ENCODE data around the gene CLTCL1.

Gene CLTCL1

DNA sequence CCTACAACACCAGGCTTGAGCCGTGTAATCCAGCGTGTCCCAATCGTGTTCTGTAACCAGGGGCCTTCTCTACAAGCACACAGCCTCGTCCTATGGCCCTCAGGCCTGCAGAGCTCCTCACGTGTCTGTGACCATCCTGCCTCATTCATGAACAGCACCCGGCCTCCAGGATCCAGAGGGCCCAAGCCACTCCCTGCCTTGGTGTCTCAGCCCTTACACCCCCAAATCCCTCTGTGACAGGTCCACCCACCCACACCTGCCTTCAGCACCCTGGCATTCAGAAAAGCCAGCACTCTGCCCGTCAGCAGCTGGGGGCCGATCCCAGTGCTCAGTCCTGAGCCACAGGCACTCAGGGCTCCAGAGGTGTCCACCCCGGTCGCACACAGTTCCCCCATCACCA lies 154.6 kb downstream of the CLTCL1 start:
- Histone ChIP-seq H3K4me3 (ENCODE audit: low read depth in 1 of 5, low read length in 5 of 5) (no peak overlapping the region), H3K9ac (ENCODE audit: low read length in 5 of 5) (no peak overlapping the region), H3K27ac (ENCODE audit: low read depth, low read length) (no peak overlapping the region), H3K27me3 (ENCODE audit: control insufficient read depth in 5 of 5, insufficient read depth in 4 of 5, low read length in 5 of 5) (no peaks in the 10 kb centered on the region), H3K4me1 (ENCODE audit: control insufficient read depth in 5 of 5, insufficient read depth in 5 of 5, low read length in 5 of 5) (no peaks in the 10 kb centered on the region), H3K36me3 (ENCODE audit: control insufficient read depth in 5 of 5, insufficient read depth in 5 of 5, low read length in 5 of 5) (peaks cover 0 to 95% (median 92%) of the 10 kb centered on the region in 5 donors), H3K9me3 (ENCODE audit: control insufficient read depth in 5 of 5, low read length in 5 of 5) (peaks cover 0 to 2% (median 0%) of the 10 kb centered on the region in 5 donors)

DNA sequence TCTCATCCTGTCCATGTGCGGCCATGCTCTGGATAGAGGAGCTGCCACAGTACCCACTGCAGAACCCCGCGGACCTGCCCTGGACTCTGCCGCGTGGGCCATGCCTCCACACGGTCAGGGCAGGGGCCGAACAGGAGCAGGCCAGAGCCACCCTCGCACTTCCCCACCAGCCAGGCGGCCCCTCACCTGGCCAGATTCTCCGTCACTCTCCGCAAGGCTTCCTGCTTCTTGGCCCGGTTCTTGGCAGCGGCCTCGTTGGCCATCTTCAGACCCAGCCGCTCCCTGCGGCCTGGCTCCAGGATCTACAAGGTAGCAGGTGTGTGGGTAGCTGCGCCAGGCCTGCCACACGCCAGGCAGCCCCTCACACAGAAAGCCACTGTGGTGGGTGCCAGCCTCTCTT lies 156.6 kb downstream of the CLTCL1 start:
- Histone ChIP-seq H3K27me3 (ENCODE audit: control insufficient read depth in 5 of 5, insufficient read depth in 4 of 5, low read length in 5 of 5) (no peaks in the 10 kb centered on the region), H3K9ac (ENCODE audit: low read length in 5 of 5) (no peak overlapping the region), H3K36me3 (ENCODE audit: control insufficient read depth in 5 of 5, insufficient read depth in 5 of 5, low read length in 5 of 5) (peaks cover 0 to 86% (median 74%) of the 10 kb centered on the region in 5 donors), H3K4me1 (ENCODE audit: control insufficient read depth in 5 of 5, insufficient read depth in 5 of 5, low read length in 5 of 5) (no peaks in the 10 kb centered on the region), H3K4me3 (ENCODE audit: low read depth in 1 of 5, low read length in 5 of 5) (no peak overlapping the region), H3K27ac (ENCODE audit: low read depth, low read length) (no peak overlapping the region), H3K9me3 (ENCODE audit: control insufficient read depth in 5 of 5, low read length in 5 of 5) (peaks cover 0 to 7% (median 0%) of the 10 kb centered on the region in 5 donors)

DNA sequence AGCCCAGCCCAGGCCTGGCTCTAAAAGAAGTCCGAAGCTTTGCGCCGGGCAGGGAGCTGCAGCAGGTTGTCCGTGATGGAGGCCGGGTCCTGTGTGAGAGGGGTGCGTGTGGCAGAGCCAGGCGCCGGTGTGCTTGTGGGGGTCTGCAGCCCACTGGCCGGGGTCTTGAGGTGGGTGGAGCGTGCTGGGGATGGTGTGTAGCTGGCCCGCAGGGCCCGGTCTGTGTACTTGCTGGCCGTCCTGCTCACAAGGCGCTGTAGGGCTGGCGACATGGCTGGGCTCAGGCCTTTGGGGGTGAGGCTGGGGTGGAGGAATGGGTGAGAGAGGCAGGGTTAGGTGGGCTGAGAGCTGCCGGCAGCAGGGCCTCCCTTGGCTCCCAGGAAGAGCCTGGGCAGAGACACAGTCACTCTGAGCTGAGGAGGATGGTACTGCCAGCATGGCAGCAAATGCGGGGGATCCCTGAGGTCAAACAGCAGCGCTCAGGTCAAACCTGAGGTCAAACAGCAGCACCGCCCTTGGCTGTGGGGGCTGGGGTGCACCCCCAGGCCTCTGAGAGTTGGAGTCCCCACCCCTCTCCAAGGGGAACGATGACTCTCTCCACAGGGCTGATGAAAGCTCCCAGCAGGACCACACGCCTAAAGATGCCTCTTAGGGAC lies 157.2 kb downstream of the CLTCL1 start:
- Histone ChIP-seq H3K4me1 (ENCODE audit: control insufficient read depth in 5 of 5, insufficient read depth in 5 of 5, low read length in 5 of 5) (no peaks in the 10 kb centered on the region), H3K36me3 (ENCODE audit: control insufficient read depth in 5 of 5, insufficient read depth in 5 of 5, low read length in 5 of 5) (peaks cover 0 to 80% (median 68%) of the 10 kb centered on the region in 5 donors), H3K27ac (ENCODE audit: low read depth, low read length) (no peak overlapping the region)

DNA sequence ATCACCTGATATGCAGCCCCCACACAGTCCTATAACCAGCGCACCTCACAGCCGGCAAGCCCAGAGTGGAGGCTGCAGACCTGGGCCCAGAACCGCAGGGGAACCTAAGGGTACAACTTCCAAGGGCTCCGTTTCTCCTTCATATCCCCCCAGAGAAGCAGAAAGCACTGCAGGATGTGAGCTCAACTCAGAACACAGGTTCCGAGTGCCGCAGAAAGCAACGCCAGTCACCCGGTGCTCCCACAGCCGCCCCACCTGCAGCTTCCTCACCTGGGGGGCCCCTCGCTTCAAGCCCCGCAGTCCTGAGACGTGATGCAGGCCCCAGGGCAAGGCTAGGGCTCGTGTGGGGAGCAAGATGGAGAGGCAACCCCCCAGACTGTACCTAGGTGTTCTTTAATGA lies 158.0 kb downstream of the CLTCL1 start:
- Histone ChIP-seq H3K4me1 (ENCODE audit: control insufficient read depth in 5 of 5, insufficient read depth in 5 of 5, low read length in 5 of 5) (no peaks in the 10 kb centered on the region), H3K9me3 (ENCODE audit: control insufficient read depth in 5 of 5, low read length in 5 of 5) (peaks cover 0 to 7% (median 0%) of the 10 kb centered on the region in 5 donors), H3K36me3 (ENCODE audit: control insufficient read depth in 5 of 5, insufficient read depth in 5 of 5, low read length in 5 of 5) (peaks cover 0 to 73% (median 60%) of the 10 kb centered on the region in 5 donors)

More for the DNA sequence above, 157.2 kb downstream of the CLTCL1 start:
- H3K9me3 ChIP-seq (ENCODE audit: control insufficient read depth in 5 of 5, low read length in 5 of 5) = peaks cover 0 to 7% (median 0%) of the 10 kb centered on the region in 5 donors
- no peak overlapping the region for H3K9ac ChIP-seq (ENCODE audit: low read length in 5 of 5)
- H3K27me3 ChIP-seq (ENCODE audit: control insufficient read depth in 5 of 5, insufficient read depth in 4 of 5, low read length in 5 of 5) = no peaks in the 10 kb centered on the region
- no peak overlapping the region for H3K4me3 ChIP-seq (ENCODE audit: low read depth in 1 of 5, low read length in 5 of 5)

DNA sequence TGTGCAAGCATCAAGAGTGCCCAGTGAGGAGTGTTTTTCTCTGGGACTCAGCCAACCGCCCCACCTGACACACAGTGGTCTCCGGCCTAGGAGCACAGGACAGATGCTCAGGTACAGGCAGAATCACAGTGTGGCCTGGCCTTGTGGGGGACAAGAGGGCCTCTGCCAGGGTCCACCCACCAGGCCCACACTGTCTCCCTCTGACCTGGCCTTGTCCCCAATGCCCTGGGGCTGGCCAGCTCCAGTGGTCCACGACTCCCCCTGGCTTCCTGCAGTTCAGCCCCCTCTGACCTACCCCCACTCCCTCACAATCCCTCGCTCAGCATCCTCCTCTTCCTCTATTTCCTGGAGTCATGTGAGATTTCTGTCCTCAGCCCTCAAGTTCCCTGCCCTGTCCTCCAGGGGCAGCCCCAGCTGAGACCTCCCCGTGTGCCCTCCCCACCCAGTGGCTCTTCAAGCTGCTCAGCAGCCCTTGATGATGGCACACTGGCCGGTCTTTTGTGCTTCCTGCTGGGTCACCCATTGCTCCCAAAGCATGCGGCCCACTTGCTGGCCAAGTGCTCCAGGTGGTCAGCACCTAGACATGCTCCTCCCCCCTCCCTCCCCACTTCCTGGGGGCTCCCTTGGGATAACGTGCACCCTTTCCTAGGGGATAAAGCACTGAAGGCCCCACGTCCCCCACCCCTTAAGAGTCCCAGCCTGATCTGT lies 158.7 kb downstream of the CLTCL1 start:
- H3K36me3 ChIP-seq (ENCODE audit: control insufficient read depth in 5 of 5, insufficient read depth in 5 of 5, low read length in 5 of 5) = peaks cover 0 to 66% (median 53%) of the 10 kb centered on the region in 5 donors

More for the DNA sequence above, 158.0 kb downstream of the CLTCL1 start:
- H3K4me3 ChIP-seq (ENCODE audit: low read depth in 1 of 5, low read length in 5 of 5) = no peak overlapping the region
- H3K27ac ChIP-seq (ENCODE audit: low read depth, low read length) = no peak overlapping the region
- H3K9ac ChIP-seq (ENCODE audit: low read length in 5 of 5) = no peak overlapping the region
- H3K27me3 ChIP-seq (ENCODE audit: control insufficient read depth in 5 of 5, insufficient read depth in 4 of 5, low read length in 5 of 5) = no peaks in the 10 kb centered on the region

DNA sequence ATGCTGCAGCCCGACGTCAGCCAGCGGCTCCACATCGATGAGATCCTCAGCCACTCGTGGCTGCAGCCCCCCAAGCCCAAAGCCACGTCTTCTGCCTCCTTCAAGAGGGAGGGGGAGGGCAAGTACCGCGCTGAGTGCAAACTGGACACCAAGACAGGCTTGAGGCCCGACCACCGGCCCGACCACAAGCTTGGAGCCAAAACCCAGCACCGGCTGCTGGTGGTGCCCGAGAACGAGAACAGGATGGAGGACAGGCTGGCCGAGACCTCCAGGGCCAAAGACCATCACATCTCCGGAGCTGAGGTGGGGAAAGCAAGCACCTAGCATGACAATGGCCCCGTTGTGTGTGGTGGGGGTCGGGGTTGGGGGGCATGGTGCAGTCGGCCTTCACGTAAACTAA lies 159.4 kb downstream of the CLTCL1 start:
- Histone ChIP-seq H3K4me1 (ENCODE audit: control insufficient read depth in 5 of 5, insufficient read depth in 5 of 5, low read length in 5 of 5) (no peaks in the 10 kb centered on the region), H3K36me3 (ENCODE audit: control insufficient read depth in 5 of 5, insufficient read depth in 5 of 5, low read length in 5 of 5) (peaks cover 0 to 59% (median 46%) of the 10 kb centered on the region in 5 donors), H3K27ac (ENCODE audit: low read depth, low read length) (no peak overlapping the region), H3K27me3 (ENCODE audit: control insufficient read depth in 5 of 5, insufficient read depth in 4 of 5, low read length in 5 of 5) (no peaks in the 10 kb centered on the region), H3K9ac (ENCODE audit: low read length in 5 of 5) (no peak overlapping the region), H3K9me3 (ENCODE audit: control insufficient read depth in 5 of 5, low read length in 5 of 5) (peaks cover 0 to 7% (median 0%) of the 10 kb centered on the region in 5 donors), H3K4me3 (ENCODE audit: low read depth in 1 of 5, low read length in 5 of 5) (no peak overlapping the region)

More for the DNA sequence above, 158.7 kb downstream of the CLTCL1 start:
- Histone ChIP-seq H3K27ac (ENCODE audit: low read depth, low read length) (no peak overlapping the region), H3K27me3 (ENCODE audit: control insufficient read depth in 5 of 5, insufficient read depth in 4 of 5, low read length in 5 of 5) (no peaks in the 10 kb centered on the region), H3K4me1 (ENCODE audit: control insufficient read depth in 5 of 5, insufficient read depth in 5 of 5, low read length in 5 of 5) (no peaks in the 10 kb centered on the region), H3K9ac (ENCODE audit: low read length in 5 of 5) (no peak overlapping the region), H3K9me3 (ENCODE audit: control insufficient read depth in 5 of 5, low read length in 5 of 5) (peaks cover 0 to 7% (median 0%) of the 10 kb centered on the region in 5 donors), H3K4me3 (ENCODE audit: low read depth in 1 of 5, low read length in 5 of 5) (no peak overlapping the region)

DNA sequence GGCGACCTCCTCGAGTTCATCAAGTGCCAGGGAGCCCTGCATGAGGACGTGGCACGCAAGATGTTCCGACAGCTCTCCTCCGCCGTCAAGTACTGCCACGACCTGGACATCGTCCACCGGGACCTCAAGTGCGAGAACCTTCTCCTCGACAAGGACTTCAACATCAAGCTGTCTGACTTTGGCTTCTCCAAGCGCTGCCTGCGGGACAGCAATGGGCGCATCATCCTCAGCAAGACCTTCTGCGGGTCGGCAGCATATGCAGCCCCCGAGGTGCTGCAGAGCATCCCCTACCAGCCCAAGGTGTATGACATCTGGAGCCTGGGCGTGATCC lies 159.9 kb downstream of the CLTCL1 start:
- H3K4me1 ChIP-seq (ENCODE audit: control insufficient read depth in 5 of 5, insufficient read depth in 5 of 5, low read length in 5 of 5) = no peaks in the 10 kb centered on the region
- peaks cover 0 to 7% (median 0%) of the 10 kb centered on the region in 5 donors for H3K9me3 ChIP-seq (ENCODE audit: control insufficient read depth in 5 of 5, low read length in 5 of 5)
- no peak overlapping the region for H3K4me3 ChIP-seq (ENCODE audit: low read depth in 1 of 5, low read length in 5 of 5)
- no peak overlapping the region for H3K9ac ChIP-seq (ENCODE audit: low read length in 5 of 5)
- peaks cover 0 to 54% (median 41%) of the 10 kb centered on the region in 5 donors for H3K36me3 ChIP-seq (ENCODE audit: control insufficient read depth in 5 of 5, insufficient read depth in 5 of 5, low read length in 5 of 5)
- no peak overlapping the region for H3K27ac ChIP-seq (ENCODE audit: low read depth, low read length)
- no peaks in the 10 kb centered on the region for H3K27me3 ChIP-seq (ENCODE audit: control insufficient read depth in 5 of 5, insufficient read depth in 4 of 5, low read length in 5 of 5)

DNA sequence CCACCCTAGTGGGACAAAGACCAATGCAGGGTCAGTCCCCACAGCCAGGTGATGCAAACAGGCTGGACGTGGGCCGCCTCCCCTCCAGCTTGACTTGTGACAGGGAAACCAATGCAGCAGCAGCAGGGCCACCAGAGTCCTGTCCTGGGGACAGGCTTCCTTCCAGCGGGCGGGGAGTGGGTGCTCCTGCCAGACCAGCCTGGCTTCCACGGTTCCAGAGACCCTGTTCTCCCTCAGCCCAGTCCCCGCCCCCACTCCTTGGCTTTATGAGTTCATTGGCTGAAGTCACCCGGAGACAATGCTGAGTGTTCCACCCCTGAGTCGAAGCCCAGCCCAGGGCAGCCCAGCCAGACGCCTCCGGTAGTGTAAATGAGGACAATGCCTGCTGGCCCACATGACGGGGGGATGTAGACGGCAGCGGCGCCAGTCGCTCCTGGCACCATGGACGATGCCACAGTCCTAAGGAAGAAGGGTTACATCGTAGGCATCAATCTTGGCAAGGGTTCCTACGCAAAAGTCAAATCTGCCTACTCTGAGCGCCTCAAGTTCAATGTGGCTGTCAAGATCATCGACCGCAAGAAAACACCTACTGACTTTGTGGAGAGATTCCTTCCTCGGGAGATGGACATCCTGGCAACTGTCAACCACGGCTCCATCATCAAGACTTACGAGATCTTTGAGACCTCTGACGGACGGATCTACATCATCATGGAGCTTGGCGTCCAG lies 160.4 kb downstream of the CLTCL1 start, which contains the start of gene TSSK2:
Gene TSSK2, plus strand, starts transcription at position 350 of the 726 bp plus-strand sequence. Its CDS starts 92 bp downstream, at position 442.
- Histone ChIP-seq H3K36me3 (ENCODE audit: control insufficient read depth in 5 of 5, insufficient read depth in 5 of 5, low read length in 5 of 5) (peaks cover 0 to 49% (median 37%) of the 10 kb centered on the region in 5 donors), H3K4me3 (ENCODE audit: low read depth in 1 of 5, low read length in 5 of 5) (no peak within 1 kb of the TSS), H3K27me3 (ENCODE audit: control insufficient read depth in 5 of 5, insufficient read depth in 4 of 5, low read length in 5 of 5) (no peaks in the 10 kb centered on the region), H3K4me1 (ENCODE audit: control insufficient read depth in 5 of 5, insufficient read depth in 5 of 5, low read length in 5 of 5) (no peaks in the 10 kb centered on the region), H3K9ac (ENCODE audit: low read length in 5 of 5) (no peak within 1 kb of the TSS), H3K27ac (ENCODE audit: low read depth, low read length) (no peak within 1 kb of the TSS), H3K9me3 (ENCODE audit: control insufficient read depth in 5 of 5, low read length in 5 of 5) (peaks cover 0 to 7% (median 0%) of the 10 kb centered on the region in 5 donors)

DNA sequence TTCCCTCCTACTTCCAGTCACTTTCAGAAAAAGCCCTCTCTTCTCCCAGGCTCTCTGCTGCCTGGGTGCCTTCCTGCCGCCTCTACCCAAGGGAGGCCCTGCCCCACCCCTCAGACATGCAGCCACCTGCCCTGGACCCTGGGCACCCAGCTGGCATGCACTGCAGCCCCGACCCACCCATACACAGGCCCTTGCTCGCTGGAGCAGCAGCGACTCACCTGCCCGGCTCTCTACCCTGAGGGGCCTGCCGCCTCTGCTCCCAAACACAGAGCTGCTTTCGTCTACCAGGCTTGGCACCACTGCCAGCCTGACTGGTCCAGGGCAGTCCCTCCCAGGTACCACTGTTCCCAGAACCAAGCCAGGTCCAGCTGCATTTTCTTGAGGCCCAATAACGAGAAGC lies 161.6 kb downstream of the CLTCL1 start:
- no peak overlapping the region for H3K4me3 ChIP-seq (ENCODE audit: low read depth in 1 of 5, low read length in 5 of 5)
- H3K9ac ChIP-seq (ENCODE audit: low read length in 5 of 5) = no peak overlapping the region
- H3K27me3 ChIP-seq (ENCODE audit: control insufficient read depth in 5 of 5, insufficient read depth in 4 of 5, low read length in 5 of 5) = no peaks in the 10 kb centered on the region
- H3K27ac ChIP-seq (ENCODE audit: low read depth, low read length) = no peak overlapping the region
- H3K9me3 ChIP-seq (ENCODE audit: control insufficient read depth in 5 of 5, low read length in 5 of 5) = peaks cover 0 to 7% (median 0%) of the 10 kb centered on the region in 5 donors
- peaks cover 0 to 39% (median 32%) of the 10 kb centered on the region in 5 donors for H3K36me3 ChIP-seq (ENCODE audit: control insufficient read depth in 5 of 5, insufficient read depth in 5 of 5, low read length in 5 of 5)
- H3K4me1 ChIP-seq (ENCODE audit: control insufficient read depth in 5 of 5, insufficient read depth in 5 of 5, low read length in 5 of 5) = peaks cover 0 to under 1% (median 0%) of the 10 kb centered on the region in 5 donors

All from subcutaneous abdominal adipose tissue (tissue), 5 donors.